Fibroblast of the conjunctiva (primary cell): ENCODE results near the gene TMC2.
"Not testable (repeated sequence)": the region's sequence is repeated elsewhere in the genome, so short reads cannot be mapped to it uniquely, and the experiment has no call there.

ENCODE experiments used
- DNase-seq: peaks from one replicate; pipeline ENCODE4 v3.0.0-alpha.2; 2010; ENCODE audit warnings: low read depth

TMC2 gene

DNA sequence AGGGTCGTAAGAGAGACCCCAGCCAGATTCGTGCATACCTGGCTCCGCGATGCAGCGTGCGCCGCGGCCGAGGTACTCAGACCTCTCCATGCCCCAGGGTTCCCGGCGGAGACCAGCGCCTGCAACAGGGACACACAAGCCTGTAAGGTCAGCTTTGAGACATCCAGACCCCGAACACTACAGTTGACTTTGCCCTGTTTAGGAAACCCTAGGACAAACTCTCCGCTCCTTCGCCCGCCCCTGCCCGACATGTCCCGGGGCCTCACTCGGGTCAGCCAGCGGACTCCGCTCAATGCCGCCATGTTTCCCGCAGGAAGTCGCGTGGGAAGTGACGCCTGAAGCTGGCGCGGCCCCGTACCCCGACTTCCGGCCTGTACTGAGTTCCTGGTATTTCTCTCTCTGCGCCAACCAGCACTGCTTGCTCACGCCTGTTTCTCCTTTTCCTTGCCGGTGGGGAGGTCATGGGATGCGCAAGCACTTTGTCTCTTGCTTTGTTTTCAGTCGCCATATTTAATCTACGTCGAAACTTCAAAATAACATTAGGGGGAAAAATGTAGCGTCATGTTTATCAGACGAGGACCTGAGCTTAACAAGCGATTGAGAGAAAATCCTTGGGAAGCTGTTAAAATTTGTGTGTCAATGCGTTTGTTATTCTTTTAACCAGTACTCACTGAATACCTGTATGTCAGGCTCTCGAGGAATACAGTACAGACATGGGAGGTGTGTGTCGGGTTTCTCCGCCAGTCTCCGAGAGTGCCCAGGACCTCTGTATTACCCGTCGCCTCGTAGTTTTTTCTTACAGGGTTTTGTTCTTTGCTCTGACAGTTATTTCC, 127.7 kb downstream of the TMC2 start, which contains the start of gene IDH3B:
Gene IDH3B (minus strand): TSS at position 330 of the 833 bp plus-strand sequence. CDS start 28 bp downstream, at position 302.
- peak; percentile 82 for DNase-seq

GRCh38 chr20:2671977-2672376, 135.6 kb downstream of the TMC2 start:
- DNase-seq, result no peak

DNA sequence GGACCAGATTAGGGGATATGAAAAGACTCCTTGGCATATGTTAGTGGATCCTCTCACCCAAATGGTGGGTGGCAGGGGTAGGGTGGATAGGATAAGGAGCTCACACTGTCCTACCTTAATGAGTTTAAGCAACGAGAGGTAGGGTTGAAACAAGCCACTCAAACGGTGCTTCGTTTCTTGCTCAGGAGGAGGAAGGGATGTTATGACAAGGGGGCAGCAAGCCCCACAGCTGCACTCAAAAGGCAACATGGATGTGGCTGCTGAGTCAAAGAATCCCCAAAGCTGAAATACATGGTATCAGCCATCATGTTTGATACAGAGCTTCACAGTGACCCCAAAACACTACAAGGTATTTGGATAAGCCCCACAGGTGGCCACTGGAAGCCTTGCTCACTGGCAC, 136.1 kb downstream of the TMC2 start:
- no peak for DNase-seq

DNA sequence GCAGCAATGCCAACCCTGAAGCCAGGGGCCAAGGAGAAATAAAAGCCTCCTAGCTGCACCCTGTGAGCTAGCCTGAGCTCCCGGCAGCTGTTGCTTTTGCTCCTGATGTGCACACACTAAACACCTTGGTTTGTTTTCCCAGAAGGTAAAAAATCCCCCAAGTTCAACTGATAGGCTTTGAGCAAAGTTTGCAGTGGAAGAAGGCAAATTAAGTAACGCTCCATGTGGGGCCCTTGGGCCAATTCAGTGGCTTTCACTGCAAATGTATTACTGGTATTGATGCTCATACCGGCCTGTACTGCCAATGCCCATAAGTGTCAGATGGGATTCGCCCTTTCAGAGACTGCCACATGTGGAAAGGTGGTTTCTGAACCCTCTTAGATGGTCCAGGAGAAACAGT, 137.1 kb downstream of the TMC2 start:
- no peak for DNase-seq

DNA sequence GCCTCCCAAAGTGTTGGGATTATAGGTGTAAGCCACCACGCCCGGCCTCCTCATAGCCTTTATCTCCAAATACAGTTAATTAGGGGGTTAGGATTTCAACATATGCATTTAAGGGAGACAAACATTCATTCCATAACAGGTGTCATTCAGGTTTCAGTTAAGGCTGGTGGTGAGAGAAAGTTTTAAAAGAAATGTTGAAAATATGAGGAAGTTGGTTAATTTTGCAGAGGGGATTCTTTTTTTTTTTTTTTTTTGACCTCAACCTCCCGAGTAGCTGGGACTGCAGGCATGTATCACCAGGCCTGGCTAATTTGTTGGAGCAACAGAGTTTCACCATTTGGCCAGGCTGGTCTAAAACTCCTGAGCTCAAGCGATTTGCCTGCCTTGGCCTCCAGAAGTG, 143.7 kb downstream of the TMC2 start:
- DNase-seq, result no peak

DNA sequence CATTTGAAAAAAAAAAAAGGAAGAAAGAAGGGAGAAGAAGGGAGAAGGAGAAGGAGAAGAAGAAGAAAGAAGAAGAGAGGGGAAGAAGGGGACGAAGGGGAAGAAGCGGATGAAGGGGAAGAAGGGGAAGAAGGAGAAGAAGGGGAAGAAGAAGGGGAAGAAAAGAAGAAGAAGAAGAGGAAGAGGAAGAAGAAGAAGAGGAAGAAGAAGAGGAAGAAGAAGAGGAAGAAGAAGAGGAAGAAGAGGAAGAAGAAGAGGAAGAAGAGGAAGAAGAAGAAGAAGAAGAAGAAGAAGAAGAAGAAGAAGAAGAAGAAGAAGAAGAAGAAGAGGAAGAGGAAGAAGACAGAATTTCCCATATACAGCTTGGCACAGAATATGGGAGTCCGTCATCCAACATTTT, 145.7 kb downstream of the TMC2 start:
- DNase-seq, result not testable (repeated sequence)

DNA sequence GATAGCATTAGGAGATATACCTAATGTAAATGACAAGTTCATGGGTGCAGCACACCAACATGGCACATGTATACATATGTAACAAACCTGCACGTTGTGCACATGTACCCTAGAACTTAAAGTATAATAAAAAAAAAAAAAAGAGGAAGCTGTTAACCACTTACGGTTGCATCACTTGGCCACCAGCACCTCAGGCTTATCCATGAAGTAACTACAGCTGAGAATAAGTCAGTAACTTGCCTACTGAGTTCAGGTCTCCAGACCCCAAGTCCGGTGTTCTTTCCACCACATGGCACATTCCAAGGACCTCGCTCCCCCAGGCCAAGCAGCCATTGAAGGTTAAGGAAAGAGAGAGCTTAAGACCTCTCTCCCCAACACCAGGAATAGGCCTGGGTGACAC, 148.4 kb downstream of the TMC2 start:
- DNase-seq, result not testable (repeated sequence)

- no peak for DNase-seq
These were observed 151.1 kb downstream of the TMC2 start for GRCh38 chr20:2687514-2687913.

GRCh38 chr20:2688041-2688591, 151.7 kb downstream of the TMC2 start:
- DNase-seq, result peak; percentile 17

DNA sequence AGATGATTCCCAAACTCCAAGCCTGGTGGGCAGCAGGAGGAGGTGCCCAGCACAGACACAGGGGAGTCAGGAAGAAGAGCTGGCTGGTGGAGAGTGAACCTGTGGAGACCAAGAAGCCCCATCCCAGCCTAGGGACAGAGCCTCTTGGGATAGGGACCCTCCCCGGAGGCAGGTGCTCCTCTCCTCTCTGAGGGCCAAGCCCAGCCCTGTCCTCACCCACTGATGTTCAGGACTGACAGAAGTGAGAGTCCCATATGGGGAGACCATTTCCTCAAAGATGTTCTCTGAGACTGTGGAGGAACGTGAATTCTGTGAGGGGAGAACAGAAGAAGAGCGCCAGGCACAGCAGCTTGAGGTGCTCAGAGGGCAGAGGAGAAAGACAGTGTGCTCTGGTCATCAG, 153.8 kb downstream of the TMC2 start:
- DNase-seq, result no peak

- no peak for DNase-seq
These were observed 154.3 kb downstream of the TMC2 start for GRCh38 chr20:2690718-2691117.

GRCh38 chr20:2691127-2691526, 154.8 kb downstream of the TMC2 start:
- no peak for DNase-seq
